GM11168 (cell line): Measurements from ENCODE around the gene ZNF552.
"Not testable (repeated sequence)": the region's sequence is repeated elsewhere in the genome, so short reads cannot be mapped to it uniquely, and the experiment has no call there.

Source experiments
- in situ Hi-C: fragments of 300-500 bp; cut with MboI; formaldehyde crosslinking; loops from one replicate; pipeline ENCODE4 v1.12.0; 2022; ENCODE audit warnings: low sequenced_read_pairs; ENCODE audit not compliant: unreplicated experiment

ZNF552 gene

GRCh38 chr19:57814505-57815246, at the start of gene ZNF552:
Gene ZNF552, minus strand, starts transcription at chr19:57814913. Its CDS starts 170 bp downstream, at chr19:57814743.
- in situ Hi-C loops, result no loop called here

DNA sequence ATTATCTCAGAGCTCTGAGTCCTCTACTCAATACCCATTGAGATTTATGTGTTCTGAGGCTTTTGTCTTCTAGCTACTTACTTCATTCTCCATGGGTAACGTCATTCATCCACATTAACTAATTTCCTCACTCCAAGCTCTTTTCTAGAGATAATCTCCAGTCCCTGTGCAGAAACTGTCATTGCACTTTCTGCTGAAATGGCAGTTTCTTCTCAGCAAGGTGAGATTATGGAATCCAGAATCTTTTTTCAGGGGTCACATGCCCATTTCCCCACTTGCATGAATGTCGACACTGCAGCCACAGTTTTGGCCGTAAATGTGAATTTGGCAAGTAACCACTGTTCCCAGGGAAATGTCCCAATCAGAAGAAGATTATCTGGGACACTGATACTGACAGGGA, 47.6 kb upstream of the ZNF552 start:
- in situ Hi-C loops, result not testable (repeated sequence)

DNA sequence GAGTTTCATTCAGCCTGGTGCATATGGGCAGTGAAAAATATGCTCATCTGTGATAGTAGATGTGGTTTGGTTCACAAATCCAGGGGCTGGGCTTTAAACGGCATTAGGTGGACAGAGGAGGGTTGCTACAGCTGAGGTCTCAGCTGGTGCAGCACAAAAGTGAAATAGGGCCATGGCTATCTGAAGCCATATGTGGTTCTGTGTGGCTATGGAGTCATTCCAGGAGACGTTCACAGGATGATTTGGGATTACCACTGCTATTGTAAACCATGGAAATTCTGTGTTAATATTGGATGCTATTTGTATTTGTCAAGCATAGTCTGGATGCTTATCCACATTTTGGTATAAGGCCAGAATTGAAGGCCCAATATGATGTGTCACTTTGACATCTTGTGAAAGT, 39.4 kb upstream of the ZNF552 start:
- in situ Hi-C loops, result loop anchor here (5.0 kb wide), 1 partner anchor 48 kb away; no protein-coding TSS in a partner anchor

DNA sequence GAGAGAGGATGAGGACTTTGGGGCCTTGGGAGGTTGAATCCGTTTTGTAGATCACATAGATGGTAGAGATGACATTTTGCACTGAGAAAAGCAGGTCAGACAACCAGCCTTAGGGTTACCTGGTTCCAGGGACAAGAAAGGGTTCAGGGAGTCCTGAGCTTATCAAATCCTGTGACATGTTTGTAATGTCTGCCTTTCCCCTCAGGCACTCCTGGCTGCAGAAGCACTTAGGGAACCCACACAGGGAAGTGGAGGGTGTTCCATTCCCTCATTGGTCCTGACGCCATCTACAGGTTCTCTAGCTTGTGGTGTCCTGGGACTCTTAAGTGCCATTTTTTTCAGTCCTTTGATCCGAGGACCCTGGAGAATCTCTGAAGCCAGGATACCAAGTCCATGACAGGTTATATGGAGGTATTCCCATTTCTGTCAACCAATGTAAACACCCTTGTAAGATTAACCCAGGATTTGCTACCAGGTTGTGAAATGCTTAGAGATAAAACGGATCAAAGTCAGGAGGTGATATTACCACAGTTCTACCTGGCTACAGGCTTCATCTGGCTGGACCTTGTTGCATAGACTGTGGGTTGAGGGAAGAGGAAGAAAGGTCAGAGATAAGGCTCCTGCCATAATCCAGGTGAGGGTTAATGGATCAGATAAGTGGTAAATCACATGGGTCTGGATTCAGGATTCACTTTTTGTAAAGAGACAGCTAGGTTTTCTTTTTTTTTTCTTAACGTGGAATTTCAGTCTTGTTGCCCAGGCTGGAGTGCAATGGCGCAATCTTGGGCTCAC, 37.3 kb upstream of the ZNF552 start:
- in situ Hi-C loops, result loop anchor here (5.0 kb wide), 1 partner anchor 50 kb away; no protein-coding TSS in a partner anchor

GRCh38 chr19:57850553-57851017, 35.9 kb upstream of the ZNF552 start:
- in situ Hi-C loops, result loop anchor here (5.0 kb wide), 1 partner anchor 52 kb away; no protein-coding TSS in a partner anchor

DNA sequence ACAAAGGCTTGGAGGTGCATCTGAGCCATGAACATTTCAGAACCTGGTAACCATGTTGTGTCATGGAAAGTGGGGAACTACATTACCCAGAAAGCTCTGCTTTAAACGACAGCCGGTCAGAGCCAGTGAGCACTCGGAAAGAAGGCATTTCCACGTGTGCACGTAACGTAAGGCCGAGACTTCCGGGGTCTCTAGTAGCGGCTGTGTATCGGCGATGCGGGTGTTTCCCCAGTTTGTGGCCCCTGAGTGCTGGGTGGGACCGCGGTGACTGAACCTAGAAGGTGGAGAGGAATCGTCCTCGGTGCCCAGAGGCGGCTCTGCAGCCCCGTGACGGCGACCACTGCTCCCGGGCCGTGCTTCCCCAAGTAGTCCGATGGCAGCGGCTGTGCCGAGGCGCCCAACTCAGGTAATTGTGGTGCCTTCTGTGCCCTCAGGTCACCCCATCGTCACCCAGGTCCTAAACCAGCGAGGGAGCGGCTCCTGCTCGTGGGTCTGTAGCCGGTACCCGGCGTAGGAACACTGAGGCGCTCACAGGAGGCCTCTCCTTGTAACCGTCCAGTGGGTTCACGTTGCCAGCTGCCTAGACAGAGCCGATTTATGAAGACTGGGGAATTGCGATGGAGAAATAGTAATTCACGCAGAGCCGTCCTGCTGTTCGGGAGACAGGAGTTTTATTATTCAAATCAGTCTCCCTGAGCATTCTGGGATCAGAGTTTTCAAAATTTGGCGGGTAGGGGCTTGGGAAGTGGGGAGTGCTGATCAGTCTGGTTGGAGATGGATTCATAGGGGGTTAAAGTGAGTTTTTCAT, 35.2 kb upstream of the ZNF552 start, which contains the start of gene ZNF587:
ZNF587 (plus strand) TSS at position 194 of the 808 bp plus-strand sequence; CDS start at position 374, 180 bp downstream.
- in situ Hi-C loops, result loop anchor here (5.0 kb wide), 1 partner anchor 52 kb away; no protein-coding TSS in a partner anchor

DNA sequence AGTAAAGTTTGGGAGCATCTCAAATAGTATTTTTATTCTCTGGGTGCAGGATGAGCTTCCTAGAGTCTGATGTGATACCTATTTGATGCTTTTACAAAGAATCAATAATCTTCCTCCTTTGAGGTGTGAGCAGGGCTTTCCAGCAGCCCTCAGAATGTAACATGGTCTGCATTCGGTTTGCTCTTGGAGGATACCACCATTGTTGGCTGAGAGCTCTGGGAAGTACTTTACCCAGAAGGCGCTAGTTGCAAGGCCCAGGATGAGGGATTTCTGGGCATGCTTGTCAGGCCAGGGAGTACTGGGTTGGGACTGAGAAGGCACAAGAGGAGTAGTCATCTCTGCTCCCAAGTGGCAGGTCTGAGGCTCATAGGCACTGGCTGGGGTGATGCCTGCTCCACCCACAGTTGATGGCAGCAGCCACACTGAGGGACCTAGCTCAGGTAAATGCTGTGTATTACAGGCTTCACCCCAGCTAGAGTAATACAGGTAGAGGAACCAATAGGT, 34.5 kb upstream of the ZNF552 start:
- in situ Hi-C loops, result not testable (repeated sequence)

GRCh38 chr19:57847164-57847563, 32.5 kb upstream of the ZNF552 start:
- in situ Hi-C loops, result not testable (repeated sequence)

- in situ Hi-C loops, result no loop called here
Measured at GRCh38 chr19:57841122-57841763, 26.5 kb upstream of the ZNF552 start.

DNA sequence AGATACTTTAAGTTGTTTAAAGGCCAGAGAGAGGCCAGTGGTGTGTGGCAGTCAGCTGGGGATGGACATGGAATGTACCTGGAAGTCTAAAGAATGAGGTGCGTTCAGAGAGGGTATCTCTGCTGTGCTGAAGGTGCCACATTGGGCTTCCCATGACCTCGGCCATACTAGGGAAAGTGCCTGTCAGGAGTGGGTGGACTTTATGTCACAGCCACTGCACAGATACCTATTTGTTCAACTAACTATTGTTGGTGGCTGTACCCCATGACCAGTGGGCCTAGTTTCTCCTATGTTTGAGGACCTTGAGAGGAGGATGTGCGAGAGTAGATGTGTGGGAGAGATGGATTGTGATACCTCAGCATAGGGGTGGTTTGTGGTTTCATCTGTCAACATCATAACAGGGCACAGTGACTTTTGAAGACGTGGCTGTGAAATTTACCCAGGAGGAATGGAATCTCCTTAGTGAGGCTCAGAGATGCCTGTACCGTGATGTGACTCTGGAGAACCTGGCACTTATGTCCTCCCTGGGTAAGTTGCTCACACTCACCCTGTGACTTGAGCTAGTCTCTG, 24.0 kb upstream of the ZNF552 start:
- in situ Hi-C loops, result not testable (repeated sequence)

DNA sequence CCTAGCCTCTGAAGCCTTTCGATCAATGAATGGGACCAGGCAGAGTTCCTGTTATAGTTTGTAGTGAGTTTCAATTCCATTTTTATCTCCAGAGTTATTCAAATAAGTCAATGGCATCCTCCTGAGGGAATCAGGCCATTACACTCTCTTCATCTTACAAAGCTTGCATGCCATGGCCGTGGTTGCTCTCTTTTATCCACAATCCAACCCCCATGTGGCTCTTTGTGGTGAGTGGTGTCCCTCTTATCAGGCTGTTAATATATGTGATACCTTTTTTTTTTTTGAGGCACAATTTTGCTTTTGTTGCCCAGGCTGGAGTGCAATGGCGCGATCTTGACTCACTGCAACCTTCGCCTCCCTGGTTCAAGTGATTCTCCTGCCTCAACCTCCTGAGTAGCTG, 22.3 kb upstream of the ZNF552 start:
- in situ Hi-C loops, result not testable (repeated sequence)

DNA sequence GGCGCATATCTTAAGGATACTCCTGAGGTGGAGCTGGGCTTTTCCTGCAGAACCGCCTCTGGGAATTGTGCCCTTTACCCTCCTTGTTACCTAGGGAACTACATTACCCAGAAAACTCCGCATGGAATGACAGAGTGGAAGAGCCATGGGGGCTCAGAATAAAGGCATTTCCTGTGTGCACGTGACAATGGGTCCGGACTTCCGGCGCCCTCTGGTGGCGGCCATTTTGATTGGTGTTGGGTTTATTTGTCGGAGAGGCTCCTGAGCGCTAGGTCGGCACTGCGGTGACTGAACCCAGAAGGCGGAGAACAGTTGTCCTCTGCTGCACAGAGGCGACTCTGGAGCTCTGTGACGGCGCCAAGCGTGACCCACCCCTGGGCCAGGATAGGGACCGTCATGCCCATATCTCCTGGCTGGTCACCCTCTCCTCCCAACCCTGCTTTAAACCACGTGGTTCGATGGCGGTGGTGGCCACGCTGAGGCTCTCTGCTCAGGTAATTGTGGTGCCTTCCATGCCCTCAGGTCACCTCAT, 15.4 kb upstream of the ZNF552 start, which contains the start of gene ZNF587B:
ZNF587B (plus strand) TSS at position 229 of the 532 bp plus-strand sequence; CDS start at position 459, 230 bp downstream.
- in situ Hi-C loops, result no loop called here

- in situ Hi-C loops, result no loop called here
Measured at GRCh38 chr19:57829316-57829715, 14.6 kb upstream of the ZNF552 start.

DNA sequence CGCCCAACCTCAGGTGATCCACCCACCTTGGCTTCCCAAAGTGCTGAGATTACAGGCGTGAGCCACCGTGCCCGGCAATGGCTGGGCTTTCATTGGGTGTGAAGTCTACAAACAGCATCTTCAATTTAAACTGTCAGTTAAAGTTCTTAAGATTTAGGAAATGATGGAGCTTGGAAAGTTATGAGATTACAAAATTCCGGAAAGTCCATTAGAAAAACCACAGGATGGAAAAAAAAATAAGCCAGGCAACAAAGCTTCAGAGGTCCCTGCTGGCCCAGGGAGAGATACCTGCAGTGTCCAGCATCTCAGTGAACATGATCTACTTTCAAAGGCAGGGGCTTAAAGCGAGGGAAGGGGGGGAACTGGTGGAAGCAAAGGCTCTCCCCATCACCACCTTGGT, 10.8 kb upstream of the ZNF552 start:
- in situ Hi-C loops, result no loop called here

DNA sequence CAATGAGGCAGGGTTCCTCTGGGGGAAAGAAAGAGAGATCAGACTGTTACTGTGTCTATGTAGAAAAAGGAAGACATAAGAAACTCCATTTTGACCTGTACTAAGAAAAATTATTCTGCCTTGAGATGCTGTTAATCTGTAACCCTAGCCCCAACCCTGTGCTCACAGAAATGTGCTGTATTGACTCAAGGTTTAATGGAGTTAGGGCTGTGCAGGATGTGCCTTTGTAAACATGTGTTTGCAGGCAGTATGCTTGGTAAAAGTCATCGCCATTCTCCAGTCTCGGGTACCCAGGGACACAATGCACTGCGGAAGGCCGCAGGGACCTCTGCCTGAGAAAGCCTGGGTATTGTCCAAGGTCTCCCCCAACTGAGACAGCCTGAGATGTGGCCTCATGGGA, 8.9 kb upstream of the ZNF552 start:
- in situ Hi-C loops, result not testable (repeated sequence)

DNA sequence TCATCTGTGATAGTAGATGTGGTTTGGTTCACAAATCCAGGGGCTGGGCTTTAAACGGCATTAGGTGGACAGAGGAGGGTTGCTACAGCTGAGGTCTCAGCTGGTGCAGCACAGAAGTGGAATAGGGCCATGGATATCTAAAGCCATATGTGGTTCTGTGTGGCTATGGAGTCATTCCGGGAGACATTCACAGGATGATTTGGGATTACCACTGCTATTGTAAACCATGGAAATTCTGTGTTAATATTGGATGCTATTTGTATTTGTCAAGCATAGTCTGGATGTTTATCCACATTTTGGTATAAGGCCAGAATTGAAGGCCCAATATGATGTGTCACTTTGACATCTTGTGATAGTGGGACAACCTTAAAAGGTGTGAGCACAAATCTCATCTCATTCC, 8.4 kb upstream of the ZNF552 start:
- in situ Hi-C loops, result not testable (repeated sequence)

GRCh38 chr19:57821501-57821900, 6.8 kb upstream of the ZNF552 start:
- in situ Hi-C loops, result not testable (repeated sequence)

- in situ Hi-C loops, result not testable (repeated sequence)
Measured at GRCh38 chr19:57821095-57821494, 6.4 kb upstream of the ZNF552 start.

GRCh38 chr19:57820599-57820998, 5.9 kb upstream of the ZNF552 start:
- in situ Hi-C loops, result no loop called here
